Measurements from ENCODE around the gene SLC10A7.

DNA sequence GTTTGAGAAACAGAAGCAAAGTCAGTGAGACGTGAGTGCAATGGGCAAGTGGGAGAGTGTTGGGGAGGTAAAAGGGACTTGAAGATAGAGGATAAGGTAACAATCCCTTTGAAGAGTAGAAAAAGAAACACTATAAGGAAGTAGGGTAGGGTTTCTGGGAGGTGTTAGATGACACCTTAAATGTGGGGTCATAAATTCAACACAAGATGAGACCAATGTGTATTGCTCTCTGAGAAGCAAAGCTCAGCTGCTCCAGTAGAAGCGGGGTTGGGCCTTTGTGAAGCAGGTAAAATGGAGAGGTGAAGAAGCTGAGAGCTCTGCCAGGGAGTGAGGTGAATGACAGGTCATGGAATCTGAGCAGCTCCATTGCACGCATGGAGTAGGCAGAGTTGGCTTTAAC lies 222.1 kb downstream of the SLC10A7 start:
- TF ChIP-seq, protein P1, sequence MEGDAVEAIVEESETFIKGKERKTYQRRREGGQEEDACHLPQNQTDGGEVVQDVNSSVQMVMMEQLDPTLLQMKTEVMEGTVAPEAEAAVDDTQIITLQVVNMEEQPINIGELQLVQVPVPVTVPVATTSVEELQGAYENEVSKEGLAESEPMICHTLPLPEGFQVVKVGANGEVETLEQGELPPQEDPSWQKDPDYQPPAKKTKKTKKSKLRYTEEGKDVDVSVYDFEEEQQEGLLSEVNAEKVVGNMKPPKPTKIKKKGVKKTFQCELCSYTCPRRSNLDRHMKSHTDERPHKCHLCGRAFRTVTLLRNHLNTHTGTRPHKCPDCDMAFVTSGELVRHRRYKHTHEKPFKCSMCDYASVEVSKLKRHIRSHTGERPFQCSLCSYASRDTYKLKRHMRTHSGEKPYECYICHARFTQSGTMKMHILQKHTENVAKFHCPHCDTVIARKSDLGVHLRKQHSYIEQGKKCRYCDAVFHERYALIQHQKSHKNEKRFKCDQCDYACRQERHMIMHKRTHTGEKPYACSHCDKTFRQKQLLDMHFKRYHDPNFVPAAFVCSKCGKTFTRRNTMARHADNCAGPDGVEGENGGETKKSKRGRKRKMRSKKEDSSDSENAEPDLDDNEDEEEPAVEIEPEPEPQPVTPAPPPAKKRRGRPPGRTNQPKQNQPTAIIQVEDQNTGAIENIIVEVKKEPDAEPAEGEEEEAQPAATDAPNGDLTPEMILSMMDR (IDR thresholded peaks at IDR 0.05), result no peak
- no peak for TF ChIP-seq POLR2A (IDR thresholded peaks at IDR 0.05)
- TF ChIP-seq EP300 (IDR thresholded peaks at IDR 0.05), result no peak

All from ovary (tissue), 3 donors.